ENCODE measurements around the gene SORCS1. TPM values are rescaled to one million over a fixed set of nuclear protein-coding genes. Genes with fewer than 3 reads are reported as not detected.

Gene SORCS1
- total RNA-seq, 1 donor: 0.27 TPM

DNA sequence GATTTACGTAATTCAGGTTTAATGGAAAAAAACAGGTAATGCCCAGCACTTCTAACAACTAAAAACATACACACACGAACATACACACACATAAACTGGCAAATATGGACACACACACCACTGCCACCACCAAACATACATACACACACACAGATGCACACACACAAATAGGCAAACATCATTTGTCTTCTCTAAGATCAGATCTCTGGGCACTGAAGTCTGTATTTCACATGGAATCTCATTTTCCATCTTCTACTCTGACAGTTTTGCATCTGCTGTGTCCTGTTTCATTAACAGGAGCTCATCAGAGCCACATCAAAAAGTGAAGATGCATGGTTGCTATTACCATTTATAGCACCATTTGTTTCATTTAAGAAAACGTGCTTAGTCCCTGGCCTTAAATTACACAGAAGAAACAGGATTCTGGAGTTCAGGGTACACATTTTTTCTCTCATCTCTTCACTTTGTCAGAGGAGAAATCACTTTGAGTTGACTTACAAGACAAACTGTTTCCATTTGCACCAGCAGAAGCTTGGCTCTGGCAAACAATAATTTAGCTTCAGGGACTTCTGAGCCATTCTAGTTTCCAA lies 165.3 kb downstream of the SORCS1 start:
- DNase-seq (ENCODE audit: low read depth in 2 of 3, low spot score in 2 of 3): no peak

DNA sequence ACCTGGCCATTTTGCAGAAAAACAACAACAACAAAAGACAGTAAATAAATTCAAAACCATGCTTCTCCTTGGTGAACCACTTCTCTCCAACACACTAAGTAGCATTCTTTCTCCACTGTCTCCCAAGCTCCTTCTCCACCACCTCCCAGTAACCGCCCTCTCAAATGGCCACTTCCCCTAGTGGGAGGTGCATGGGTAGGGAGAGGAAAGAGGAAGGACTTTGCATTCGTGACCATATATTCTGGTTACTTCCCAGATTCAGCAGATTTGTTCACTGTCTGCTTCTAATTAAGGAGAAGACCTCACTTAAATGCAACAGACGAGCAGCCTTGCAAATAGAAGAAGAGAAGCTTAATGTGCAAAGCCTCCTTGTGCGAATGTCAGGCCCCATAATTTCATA lies 166.8 kb downstream of the SORCS1 start:
- peak in 1 of 3 donors; percentile 15 for DNase-seq (ENCODE audit: low read depth in 2 of 3, low spot score in 2 of 3)

DNA sequence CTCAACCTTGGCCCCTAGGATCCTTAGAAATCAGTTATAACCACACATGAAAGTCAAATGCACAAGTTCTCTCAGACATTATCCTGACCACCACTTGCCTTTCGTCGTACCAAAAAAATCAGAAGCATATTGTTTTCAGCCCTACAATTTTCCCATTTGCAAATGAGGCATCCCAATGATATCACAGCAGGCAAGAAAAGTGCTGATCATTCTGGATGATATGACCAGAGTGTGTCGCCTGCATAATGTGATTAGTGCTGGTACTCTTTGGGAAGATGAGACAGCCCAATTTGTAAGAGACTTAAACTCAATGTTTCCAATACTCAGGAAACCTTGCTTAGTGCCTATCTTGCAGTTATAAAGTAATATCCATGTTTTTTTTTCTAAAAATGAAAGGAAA lies 168.0 kb downstream of the SORCS1 start:
- no peak for DNase-seq (ENCODE audit: low read depth in 2 of 3, low spot score in 2 of 3)

DNA sequence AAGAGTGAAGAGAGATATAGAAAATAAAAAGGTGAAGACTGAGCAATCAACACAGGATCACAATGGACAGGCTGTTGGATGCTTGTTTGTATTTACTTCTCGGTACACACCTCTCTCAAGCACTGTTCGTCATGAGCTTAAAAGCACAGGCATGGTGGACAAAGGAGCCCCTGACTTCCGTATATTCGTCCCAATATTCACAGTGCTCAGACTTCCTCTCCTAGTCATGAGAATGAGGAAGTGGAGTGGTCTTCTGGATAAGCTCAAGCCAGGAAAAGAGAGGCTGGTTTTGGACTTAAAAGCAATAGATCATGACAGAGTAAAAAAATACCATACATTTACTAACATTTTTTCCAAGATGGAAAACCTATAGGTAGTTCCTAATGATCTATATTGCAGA lies 172.5 kb downstream of the SORCS1 start:
- DNase-seq (ENCODE audit: low read depth in 2 of 3, low spot score in 2 of 3): peak in 1 of 3 donors; percentile 25

DNA sequence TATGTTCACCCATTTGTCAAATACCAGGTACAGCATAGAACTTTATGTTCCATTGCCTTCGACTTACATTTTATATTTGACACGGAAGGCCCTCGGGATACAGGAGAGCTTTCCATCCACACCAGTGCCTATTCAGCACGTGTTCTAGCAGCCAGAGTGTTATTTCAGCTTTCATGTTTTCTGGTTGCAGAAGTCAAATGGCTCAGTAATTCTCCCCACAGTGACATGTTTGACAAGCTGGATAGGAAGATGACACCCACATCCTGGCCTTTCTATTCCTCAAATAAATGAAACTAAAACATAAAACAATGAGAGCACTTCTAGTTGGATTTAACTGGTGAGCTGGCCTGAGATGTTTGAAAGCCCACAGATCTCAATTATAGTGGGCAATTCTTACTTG lies 173.4 kb downstream of the SORCS1 start:
- no peak for DNase-seq (ENCODE audit: low read depth in 2 of 3, low spot score in 2 of 3)

DNA sequence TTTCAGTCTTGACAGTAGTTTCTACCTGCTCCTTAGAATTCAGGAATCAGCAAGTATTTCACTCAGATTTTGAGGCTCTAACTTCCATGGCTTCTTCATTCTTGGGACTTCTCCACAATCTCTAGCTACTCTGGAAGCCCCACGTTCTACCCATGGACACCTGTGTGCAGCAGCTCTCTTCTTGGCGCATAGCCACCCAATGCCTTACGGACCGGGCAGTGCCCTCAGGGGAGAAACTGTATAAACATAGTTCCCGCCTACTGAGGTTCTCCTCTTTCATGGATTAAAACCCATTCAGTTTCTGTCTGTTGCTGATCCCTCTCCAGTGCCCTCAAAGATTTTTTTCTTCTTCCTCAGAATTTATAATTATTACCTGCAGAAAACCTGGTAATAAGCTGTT lies 177.1 kb downstream of the SORCS1 start:
- no peak for DNase-seq (ENCODE audit: low read depth in 2 of 3, low spot score in 2 of 3)

DNA sequence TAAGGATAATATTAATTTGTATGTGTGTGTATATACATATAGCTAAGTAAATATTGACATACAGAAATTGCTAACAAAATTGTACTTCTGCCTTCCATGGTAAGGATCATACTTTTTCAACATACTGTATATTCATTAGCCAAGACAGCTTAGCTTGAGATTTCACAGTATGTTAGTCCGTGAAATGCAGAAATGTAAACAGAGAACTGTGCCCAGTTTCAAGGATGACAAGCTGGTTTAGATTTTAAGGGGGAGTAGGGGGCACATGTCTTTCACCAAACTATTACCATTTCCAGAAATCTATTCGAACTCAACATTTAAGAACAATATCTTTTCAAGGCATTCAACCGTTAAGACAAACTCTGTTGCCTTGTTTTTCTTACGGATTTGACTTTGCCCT lies 182.2 kb downstream of the SORCS1 start:
- DNase-seq (ENCODE audit: low read depth in 2 of 3, low spot score in 2 of 3): no peak

DNA sequence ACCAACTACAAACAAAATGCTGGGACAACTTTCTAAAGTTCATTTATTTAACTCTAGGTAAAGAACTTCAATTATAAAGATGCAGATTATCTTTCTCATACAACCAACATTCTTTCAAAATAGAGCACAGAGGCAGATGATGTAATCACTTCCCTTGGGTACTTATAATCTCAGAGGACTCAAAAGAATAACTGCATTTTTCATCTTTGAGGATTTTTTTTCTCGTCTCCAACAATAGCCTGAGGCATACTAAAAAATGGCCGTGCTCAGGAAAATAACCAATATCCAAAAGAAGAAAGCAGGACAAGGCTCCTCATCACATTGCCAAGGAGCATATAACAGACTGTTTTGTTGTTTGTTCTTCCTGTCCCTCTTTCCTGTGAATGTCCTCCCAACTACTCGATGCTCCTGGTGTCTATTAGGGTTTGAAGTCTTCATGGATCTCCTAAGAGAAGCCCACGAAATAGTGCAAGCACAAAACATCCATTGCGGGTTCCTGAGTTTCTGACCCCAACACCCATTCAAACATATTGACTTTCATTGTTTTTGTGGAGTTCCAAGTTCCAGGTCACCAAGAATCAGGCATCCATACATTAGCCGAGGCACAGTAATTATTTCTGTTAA lies 182.9 kb downstream of the SORCS1 start:
- DNase-seq (ENCODE audit: low read depth in 2 of 3, low spot score in 2 of 3): no peak

DNA sequence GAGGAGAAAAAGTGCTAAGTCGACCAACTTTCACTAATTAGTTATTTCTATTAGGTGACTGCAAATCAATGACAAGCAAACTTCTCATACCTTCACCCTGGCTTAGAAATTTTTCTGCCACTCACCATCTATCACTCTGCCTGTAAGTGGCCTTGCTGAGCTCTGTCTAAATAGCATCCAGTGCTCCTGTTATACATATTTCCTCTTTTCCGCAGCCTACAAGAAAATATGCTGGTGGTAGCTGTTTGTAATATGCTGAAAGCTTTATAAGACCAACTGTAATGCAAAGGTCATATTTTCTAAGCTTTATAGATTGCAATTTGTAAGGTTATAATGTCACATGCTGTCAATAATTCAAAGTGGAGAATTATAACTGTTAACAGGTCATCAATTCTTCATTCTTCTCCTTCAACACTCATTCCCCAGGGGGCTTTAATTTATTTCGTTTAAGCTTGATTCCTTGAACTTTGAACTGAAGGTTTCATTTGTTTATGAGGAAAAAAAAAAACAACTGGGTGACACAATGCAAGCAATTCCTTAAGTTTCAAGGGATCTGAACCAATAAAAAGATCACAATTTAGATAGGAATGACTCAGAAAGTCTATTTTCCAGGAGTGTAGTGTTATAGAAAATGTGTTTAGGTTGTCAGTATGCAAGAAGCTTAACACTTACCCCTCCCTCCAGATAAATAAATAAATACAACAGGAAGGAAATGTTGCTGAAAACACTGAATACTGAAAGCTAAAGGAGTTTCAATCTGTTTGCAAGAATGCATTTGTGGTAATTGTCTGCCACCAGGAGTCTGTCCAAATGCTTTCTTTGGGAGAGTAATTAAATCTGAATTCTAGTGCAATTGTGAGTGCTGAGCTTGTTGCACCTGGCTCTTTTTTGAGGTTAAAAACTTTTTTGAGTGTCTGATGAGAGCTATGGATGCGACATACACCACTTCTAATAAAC lies 183.7 kb downstream of the SORCS1 start:
- DNase-seq (ENCODE audit: low read depth in 2 of 3, low spot score in 2 of 3): peak in 1 of 3 donors; percentile 25

DNA sequence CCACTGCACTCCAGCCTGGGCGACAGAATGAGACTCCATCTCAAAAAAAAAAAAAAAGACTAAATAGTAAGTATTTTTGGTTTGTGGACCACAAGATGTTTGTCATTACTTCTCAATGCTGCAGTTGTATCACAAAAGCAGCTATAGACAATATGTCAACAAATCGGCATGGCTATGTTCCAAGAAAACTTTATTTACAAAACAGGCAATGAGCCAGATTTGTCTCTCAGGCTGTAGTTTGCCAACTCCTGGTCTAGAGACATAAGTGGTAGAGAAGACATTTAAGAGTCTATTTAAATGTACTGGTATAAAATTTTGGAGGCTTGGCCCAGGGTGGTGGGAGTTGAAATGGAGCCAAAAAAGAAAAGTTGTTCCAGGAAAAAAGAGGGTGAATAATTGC lies 185.8 kb downstream of the SORCS1 start:
- no peak for DNase-seq (ENCODE audit: low read depth in 2 of 3, low spot score in 2 of 3)

DNA sequence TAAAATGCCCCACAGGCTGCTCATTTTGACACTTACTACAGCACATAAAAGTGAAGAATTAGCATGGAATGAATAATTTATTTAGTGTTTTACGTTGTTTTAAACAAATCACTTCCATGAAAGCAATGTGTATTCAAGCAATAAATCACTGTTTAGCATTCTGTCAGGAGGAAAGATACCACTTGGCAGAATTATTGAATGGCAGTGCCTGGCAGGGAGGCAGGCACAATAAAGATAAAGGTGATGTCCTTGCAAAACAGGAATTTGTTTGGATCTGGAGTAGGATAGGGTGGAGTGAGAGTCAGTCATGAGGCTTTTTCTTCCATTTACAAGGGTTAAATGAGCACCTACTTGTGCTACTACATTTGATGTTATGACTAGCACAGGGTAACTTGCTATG lies 190.8 kb downstream of the SORCS1 start:
- no peak for DNase-seq (ENCODE audit: low read depth in 2 of 3, low spot score in 2 of 3)

DNA sequence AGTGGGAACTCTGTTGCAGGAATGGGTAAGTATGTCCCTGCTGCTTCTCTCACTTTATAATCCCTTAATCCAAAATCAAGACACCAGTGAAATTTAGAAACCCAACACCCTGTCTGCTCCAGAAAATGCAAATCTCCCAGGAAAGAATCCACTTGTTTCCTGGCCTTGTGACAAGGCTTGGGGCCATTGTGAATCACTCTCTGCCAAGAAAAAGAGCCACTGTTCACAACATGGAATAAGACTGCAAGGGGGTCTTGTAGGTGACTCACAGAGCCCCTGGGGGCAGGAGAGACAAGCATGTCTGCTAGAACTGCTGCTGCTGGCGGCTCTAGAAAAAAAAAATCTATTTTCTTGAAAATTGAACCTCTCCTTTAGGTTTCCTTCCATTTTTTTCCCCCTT lies 191.2 kb downstream of the SORCS1 start:
- DNase-seq (ENCODE audit: low read depth in 2 of 3, low spot score in 2 of 3): no peak

DNA sequence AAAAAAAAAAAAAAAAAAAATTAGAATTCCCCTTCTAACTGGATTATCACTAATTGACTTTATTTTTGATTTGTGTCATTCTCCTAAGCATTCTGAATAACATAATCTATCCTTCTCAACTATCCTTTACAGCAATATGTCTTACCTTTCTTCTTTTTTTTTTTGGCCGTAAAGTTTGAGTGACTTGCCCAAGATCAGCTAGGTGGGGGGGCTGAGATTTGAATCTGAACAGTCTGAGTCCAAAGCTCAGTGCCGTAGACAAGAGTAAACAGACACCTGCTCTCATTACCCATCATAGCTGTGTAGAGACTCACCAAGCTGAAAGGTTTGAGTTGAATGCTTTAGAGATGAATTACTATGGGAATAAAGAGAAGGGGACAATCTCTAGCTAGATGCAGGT lies 192.1 kb downstream of the SORCS1 start:
- DNase-seq (ENCODE audit: low read depth in 2 of 3, low spot score in 2 of 3): no peak

DNA sequence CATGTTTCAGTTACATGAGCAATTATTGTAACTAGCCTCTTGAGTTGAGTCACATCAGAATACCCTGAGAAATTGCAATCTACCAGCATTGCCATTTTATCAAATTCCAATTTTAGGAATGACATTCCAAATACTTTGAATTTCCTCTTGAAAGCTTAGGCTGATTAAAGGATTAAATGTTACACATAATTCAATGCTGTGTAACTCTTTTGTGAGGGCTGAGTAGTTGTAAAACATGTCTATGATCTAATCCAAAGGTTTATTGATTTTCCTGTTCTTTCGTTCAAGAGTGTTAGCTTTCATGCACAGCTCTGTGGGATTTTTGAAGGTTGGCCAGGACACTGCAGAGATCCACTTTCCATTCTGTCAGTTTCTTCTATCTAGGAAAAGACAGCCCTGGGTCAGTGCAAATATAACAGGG lies 193.1 kb downstream of the SORCS1 start:
- no peak for DNase-seq (ENCODE audit: low read depth in 2 of 3, low spot score in 2 of 3)

DNA sequence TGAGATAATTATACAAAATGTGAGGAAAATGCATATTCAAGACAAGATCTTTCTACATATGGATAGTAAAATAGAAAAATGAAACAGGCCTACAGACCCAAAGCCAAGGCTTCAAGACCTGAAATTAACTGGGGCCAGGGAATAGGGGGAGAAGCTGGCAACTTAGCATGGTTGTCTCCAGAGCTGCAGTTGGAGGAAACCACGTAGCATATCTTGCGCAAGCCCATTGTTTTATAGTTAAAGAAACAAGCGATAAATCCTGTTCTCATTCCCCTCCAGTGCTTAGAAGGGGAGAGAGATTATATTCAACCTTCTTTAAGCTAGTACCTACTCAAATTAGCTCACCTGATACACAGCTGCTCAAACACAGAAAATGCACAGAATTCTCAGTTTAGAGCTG lies 197.1 kb downstream of the SORCS1 start:
- peak in 1 of 3 donors; percentile 4 for DNase-seq (ENCODE audit: low read depth in 2 of 3, low spot score in 2 of 3)

DNA sequence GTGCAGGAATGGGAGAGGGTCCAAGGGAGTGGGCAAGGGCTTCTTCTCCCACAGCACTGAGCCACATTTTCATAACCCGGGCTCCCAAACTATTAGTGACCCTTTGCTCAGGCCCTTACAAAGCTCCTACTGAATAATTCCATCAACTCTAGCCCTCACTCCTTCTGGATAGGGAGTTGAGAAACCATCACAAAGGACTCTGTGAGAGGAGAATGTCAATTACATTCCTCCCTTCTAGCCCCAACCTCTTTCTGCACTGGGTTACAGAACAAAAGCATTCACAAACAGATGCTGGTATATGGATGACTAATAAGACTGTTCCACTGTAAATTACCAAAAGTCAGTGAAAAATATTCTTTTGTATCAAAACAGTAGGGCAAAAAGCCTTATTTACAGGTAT lies 203.7 kb downstream of the SORCS1 start:
- DNase-seq (ENCODE audit: low read depth in 2 of 3, low spot score in 2 of 3): no peak

DNA sequence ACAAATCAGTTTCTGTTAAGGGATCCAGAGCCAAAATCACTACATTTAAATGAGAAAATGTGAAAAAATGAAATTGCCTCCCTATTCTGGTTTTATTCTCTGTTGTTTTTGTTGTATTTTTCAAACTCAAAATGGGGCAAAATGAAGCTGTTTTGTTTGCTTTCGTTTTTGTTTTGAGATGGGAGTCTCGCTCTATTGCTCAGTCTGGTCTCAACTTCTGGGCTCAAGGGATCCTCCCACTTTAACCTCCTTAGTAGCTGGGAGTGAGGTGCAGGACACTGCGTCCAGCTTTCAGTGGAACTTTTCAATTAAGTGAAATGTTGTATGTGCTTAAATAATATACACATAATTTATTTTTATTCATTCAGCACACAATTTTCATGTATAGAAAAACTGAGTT lies 205.0 kb downstream of the SORCS1 start:
- no peak for DNase-seq (ENCODE audit: low read depth in 2 of 3, low spot score in 2 of 3)

DNA sequence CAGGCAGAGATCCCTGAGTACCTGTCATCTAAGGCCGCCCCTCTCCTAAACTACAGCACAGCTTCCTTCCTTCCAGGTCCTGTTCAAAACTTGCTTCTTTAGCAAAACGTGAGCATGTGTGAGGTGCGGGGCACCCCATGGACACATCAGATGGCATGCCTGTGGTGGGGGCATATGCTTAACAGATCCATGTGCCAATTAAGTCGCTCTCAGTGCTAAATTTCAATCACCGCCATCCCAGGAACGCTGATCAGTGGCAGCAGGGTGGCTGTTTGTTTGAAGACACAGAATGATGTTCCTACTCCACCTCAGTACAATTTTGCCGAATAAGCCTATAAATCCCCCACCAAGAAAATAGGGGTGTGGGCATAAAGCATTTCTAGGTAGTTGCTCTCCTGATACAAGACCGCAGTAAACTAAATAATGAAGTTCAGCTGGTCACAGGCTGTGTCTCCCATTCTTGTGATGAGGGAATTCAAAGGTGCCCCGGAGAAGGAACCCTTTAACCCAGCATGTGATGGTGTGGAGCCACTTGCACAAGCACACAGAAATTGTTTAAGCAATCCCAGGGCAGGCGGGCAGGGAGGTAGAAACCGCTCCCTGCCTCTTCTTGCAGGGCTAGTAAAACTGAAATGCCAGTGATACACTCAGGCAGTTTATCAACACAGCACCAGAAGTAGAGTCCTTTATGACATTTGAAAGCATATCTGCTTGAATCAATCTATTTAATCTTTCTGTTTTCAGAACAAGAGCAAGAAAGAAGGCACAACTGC lies 205.7 kb downstream of the SORCS1 start:
- DNase-seq (ENCODE audit: low read depth in 2 of 3, low spot score in 2 of 3): no peak

DNA sequence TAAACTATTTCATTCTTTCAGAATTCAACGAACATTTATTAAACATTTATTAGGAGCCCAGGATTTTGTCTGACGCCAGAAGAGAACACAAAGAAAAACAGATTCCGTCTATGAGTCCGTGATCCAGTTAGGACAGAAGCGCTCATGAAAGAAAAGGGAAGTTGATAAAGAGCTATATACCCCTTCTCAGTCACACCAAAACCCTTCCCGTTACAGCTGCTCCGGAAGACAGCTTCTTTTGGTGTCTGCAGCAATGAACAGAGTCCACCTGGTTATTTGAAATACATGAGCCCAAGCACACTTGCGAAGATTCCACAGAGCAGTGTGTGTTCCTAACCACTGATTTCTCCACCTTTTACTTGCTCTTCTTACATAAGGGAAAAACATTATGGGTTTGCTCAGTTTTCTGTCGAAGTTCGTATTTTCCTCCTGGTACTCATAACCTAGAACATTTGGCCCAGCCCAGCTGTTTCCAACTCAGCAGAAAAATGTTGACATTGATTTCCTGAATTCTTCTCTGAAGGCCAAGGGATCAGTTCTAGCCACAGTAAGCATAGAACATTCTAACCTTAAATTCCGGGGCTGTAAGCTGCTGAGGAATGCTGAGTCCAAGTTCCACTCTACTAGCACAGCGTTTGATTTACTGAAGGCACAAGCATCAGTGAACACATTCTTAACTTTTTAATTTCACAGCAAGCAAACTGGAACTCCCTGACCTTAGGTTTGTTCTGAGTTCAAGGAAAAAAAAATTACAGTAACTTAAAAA lies 206.5 kb downstream of the SORCS1 start:
- DNase-seq (ENCODE audit: low read depth in 2 of 3, low spot score in 2 of 3): peak in 2 of 3 donors; percentile 44 to 83

DNA sequence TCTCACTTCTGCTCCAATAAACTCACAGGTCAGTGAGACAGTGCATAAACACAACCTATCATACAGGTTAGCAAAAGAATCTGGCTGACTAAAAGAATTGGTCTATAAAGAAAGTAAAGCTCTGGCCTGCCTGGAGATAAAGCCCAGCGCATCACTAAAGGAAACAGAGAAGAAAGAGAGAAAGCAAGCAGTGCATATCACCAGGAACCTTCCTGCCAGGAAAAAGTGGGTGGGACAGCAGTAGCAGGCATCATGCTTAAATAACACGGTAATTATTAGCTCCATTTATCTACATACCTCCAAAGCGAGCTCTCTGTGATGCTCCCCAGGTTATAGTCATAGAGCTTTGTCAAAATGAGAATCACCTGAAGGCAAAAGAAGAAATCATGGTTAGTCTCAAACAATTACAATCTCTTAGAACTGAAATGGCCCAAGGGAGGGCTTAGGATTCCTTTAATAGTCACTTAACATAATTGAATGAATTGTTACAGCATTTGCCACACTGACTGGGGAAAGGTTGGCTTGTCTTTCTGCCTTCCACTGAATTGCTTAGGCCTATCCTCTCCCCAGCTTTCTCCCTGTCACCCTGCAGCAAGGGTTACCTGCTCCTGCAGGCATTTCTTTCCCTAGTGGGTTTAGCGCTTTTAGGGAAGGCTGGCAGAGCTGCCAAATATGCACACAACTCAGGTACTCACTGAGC lies 208.1 kb downstream of the SORCS1 start:
- DNase-seq (ENCODE audit: low read depth in 2 of 3, low spot score in 2 of 3): no peak
